Spinal cord (tissue), 10 donors: Measurements from ENCODE around the gene NEURL1B. TPM values are rescaled to one million over a fixed set of nuclear protein-coding genes. Genes with fewer than 3 reads are reported as not detected.
"Not testable (repeated sequence)": the region's sequence is repeated elsewhere in the genome, so short reads cannot be mapped to it uniquely, and the experiment has no call there.

Experiments
- DNase-seq, 6 donors: peaks; one replicate each; pipeline versions ENCODE4 v3.0.0 to v3.0.0-alpha.2; 2013 to 2015; ENCODE audit warnings: low spot score in 6 of 6, low read depth in 4 of 6
- H3K27ac ChIP-seq: one replicate; pipeline ENCODE4 v1.5.1; 2013; ENCODE audit warnings: low read depth, low read length, control low read depth
- H3K27me3 ChIP-seq: one replicate; pipeline ENCODE4 v1.6.1; 2013; ENCODE audit warnings: low read length; ENCODE audit not compliant: control insufficient read depth, insufficient read depth
- H3K36me3 ChIP-seq: one replicate; pipeline ENCODE4 v1.6.1; 2013; ENCODE audit warnings: low read length; ENCODE audit not compliant: control insufficient read depth, insufficient read depth
- H3K4me1 ChIP-seq: one replicate; pipeline ENCODE4 v1.6.1; 2013; ENCODE audit warnings: low read length; ENCODE audit not compliant: control insufficient read depth, insufficient read depth
- H3K4me3 ChIP-seq: one replicate; pipeline ENCODE4 v1.5.1; 2013; ENCODE audit warnings: low read depth, low read length, control low read depth
- H3K9me3 ChIP-seq: one replicate; pipeline ENCODE4 v1.6.1; 2013; ENCODE audit warnings: low read length; ENCODE audit not compliant: control insufficient read depth, insufficient read depth
- WGBS: methylation state at CpG from one replicate; pipeline ENCODE4 v1.1.5; 2013; ENCODE audit warnings: missing lambda C conversion rate; ENCODE audit not compliant: insufficient coverage; 5-methylcytosine and 5-hydroxymethylcytosine counted together
- polyA plus RNA-seq, 2 donors: library from polyadenylated mRNA; unstranded; fragments of 120-200 nt; gene quantifications; one replicate each; pipeline ENCODE4 v1.2.1, GENCODE V29; 2013; ENCODE audit not compliant: insufficient read length in 2 of 2
- total RNA-seq, 2 donors: library from RNA; depleted of rRNA in 1 of 2; stranded (reverse); fragments of 120-200 nt in 1 of 2; fragments of >200 nt in 1 of 2; gene quantifications; one replicate each; pipeline versions ENCODE4 v1.2.3 to v1.2.4, GENCODE V29; 2013 to 2014
- donor health status: healthy.

The NEURL1B gene
- total and polyA plus RNA-seq, 4 donors: 8.5 to 17.4 (median 16.5) TPM

DNA sequence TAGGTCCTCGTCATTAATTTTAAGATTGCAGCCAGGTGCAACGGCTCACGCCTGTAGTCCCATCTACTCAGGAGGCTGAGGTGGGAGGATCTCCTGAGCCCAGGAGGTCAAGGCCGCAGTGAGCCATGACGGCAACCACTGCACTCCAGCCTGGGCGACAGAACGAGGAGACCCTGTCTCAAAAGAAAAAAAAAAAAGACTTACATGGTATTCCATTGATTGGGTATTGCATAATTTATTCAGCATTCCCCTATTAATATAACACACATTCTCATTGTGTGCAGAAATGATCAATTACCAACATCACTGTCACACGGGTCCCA lies 67.1 kb downstream of the NEURL1B start:
- H3K4me3 ChIP-seq: no peak overlapping the region
- 80% methylated on average over 4 of the region's 8 CpGs for WGBS
- H3K27me3 ChIP-seq: no peaks in the 10 kb centered on the region
- DNase-seq: no peak
- peaks cover 10% of the 10 kb centered on the region for H3K4me1 ChIP-seq
- no peaks in the 10 kb centered on the region for H3K9me3 ChIP-seq
- no peaks in the 10 kb centered on the region for H3K36me3 ChIP-seq
- no peak overlapping the region for H3K27ac ChIP-seq

DNA sequence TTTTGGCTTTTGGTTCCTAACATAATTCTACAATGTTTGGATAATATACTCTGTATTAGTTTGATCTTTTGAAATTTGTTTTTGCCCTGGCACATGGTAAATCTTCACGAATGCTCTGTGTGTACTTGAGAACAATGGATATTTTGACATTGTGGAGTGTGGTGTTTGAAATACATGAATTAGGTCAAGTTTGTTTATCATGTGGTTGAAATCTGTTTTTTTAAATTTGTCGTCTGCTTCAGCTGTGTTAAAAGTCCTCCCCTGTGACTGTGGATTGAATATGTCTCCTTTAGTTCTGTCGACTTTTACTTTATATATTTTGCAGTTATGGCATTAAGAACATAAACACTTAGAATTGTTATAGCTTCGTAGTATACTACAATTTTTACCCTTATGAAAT lies 69.6 kb downstream of the NEURL1B start:
- WGBS: 50% methylated on average over 1 of the region's 4 CpGs
- Histone ChIP-seq H3K4me1 (peaks cover 31% of the 10 kb centered on the region), H3K9me3 (no peaks in the 10 kb centered on the region), H3K27me3 (no peaks in the 10 kb centered on the region), H3K4me3 (no peak overlapping the region), H3K36me3 (no peaks in the 10 kb centered on the region), H3K27ac (no peak overlapping the region)
- no peak for DNase-seq

DNA sequence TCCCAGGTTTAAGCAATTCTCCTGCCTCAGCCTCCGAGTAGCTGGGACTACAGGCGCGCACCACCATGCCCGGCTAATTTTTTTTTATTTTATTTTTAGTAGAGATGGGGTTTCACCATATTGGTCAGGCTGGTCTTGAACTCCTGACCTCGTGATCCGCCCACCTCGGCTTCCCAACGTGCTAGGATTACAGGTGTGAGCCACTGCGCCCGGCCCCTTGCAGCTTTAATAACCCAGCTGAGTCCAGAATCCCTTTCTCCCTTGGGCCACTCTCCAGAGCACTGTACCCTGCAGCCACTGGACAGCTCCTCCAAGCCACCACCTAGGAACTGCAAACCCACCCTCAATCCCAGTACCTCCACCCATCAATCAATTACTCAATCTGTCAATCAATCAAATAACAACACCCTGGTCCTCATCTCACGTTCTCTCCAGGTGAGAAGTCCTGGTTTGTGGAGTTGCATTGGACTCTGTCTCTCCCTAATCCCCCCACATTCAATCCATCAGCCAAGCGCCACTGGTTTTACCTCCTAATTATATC lies 70.3 kb downstream of the NEURL1B start:
- not testable (repeated sequence) for DNase-seq, H3K27me3 ChIP-seq, H3K4me3 ChIP-seq, H3K9me3 ChIP-seq, H3K27ac ChIP-seq, H3K36me3 ChIP-seq
- WGBS: 79% methylated on average over 6 of the region's 12 CpGs
- peaks cover 31% of the 10 kb centered on the region for H3K4me1 ChIP-seq

DNA sequence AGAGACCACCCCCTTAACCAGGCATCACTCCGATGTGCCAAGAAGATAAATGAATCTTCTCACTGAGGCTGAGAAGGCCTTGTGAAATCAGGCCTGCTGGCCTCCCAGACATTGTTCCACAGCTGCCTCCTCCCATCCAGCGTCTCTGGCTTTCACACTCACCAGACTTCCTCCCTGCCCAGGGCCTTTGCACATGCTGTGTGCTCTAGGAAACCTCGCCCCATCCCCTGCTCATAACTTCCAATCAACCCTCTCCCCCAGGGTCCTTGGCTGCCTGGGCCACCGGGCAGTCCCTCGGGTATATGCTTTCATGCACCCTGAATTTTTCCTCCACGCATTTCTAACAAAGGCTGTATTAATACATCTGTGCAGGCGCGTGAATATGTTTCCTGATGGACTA lies 71.5 kb downstream of the NEURL1B start:
- no peaks in the 10 kb centered on the region for H3K9me3 ChIP-seq
- H3K4me3 ChIP-seq: no peak overlapping the region
- H3K36me3 ChIP-seq: no peaks in the 10 kb centered on the region
- 74% methylated on average over 6 of the region's 8 CpGs for WGBS
- peaks cover 30% of the 10 kb centered on the region for H3K4me1 ChIP-seq
- DNase-seq: no peak
- H3K27ac ChIP-seq: no peak overlapping the region
- peaks cover 2% of the 10 kb centered on the region for H3K27me3 ChIP-seq

DNA sequence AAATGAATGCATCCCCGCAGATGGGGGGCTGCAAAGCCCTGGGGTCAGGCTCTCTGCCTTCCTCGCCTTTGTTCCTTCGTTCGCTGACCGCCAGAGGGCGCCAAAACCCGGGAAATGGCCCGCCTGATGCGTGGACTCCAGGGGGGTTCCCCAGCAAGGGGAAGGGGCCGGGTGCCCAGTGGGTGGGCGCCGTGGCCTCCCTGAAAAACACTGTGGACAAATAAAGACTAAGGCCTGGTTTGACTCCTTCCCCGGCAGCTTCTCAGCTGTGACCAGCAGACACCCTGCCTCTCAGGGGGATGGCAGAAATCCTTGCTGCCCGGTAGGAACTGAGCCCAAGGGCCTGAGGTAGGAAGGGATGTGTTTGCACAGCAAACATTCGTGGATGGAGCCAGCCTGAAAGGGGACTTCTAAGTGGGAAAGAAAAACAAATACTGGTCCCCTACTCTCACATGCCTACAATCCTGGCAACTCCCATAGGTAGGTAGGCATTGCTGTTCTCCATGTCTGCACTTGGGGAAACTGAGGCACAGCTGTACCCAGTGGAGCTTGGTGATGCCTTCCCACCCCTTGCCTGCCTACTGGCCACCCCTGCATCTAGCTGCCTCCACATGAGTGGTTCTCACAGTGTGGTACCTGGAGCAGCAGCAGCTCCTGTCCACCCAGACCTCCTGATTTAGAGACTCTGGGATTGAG lies 72.2 kb downstream of the NEURL1B start:
- H3K36me3 ChIP-seq: no peaks in the 10 kb centered on the region
- H3K27ac ChIP-seq: no peak overlapping the region
- DNase-seq: peak in 4 of 6 donors; percentile 27 to 84 (median 57)
- no peaks in the 10 kb centered on the region for H3K9me3 ChIP-seq
- peaks cover 2% of the 10 kb centered on the region for H3K27me3 ChIP-seq
- H3K4me1 ChIP-seq: peaks cover 30% of the 10 kb centered on the region
- 2% methylated on average over 13 of the region's 15 CpGs for WGBS
- no peak overlapping the region for H3K4me3 ChIP-seq

DNA sequence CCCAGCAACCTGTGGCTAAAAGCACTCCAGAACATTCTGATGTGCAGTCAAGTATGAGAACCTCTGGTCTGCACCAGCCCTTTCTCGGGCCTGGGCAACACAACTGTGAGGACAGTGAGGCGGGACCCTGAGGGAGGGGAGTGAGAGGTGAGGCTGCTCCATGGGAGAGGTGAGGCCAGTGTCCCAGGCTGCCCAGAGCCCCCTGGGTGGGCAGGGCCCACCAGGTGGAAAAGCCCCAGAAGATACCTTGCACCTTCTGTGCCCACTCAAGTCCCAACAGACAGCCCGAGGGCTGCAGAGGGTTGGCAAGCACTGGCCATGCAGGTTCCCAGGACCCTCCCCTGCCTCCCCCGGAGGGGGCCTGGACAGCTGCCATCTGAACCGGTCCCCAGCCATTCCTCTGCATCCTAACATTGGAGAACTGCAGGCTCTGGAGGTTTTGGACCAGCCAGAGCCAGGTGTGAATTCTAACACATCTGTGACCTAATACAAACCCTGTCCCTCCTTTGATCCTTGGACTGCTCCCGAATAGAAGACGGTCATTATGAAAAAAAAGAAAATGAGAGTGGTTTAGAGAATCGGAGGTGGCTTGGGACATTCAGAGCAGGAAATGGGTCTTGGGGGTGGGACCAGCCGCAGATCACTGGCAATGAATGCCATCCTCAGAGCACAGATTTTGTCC lies 72.9 kb downstream of the NEURL1B start:
- Histone ChIP-seq H3K27me3 (peaks cover 2% of the 10 kb centered on the region), H3K36me3 (no peaks in the 10 kb centered on the region), H3K4me3 (no peak overlapping the region), H3K4me1 (peaks cover 30% of the 10 kb centered on the region), H3K9me3 (no peaks in the 10 kb centered on the region), H3K27ac (no peak overlapping the region)
- WGBS: 67% methylated on average over 7 of the region's 9 CpGs
- DNase-seq: no peak

DNA sequence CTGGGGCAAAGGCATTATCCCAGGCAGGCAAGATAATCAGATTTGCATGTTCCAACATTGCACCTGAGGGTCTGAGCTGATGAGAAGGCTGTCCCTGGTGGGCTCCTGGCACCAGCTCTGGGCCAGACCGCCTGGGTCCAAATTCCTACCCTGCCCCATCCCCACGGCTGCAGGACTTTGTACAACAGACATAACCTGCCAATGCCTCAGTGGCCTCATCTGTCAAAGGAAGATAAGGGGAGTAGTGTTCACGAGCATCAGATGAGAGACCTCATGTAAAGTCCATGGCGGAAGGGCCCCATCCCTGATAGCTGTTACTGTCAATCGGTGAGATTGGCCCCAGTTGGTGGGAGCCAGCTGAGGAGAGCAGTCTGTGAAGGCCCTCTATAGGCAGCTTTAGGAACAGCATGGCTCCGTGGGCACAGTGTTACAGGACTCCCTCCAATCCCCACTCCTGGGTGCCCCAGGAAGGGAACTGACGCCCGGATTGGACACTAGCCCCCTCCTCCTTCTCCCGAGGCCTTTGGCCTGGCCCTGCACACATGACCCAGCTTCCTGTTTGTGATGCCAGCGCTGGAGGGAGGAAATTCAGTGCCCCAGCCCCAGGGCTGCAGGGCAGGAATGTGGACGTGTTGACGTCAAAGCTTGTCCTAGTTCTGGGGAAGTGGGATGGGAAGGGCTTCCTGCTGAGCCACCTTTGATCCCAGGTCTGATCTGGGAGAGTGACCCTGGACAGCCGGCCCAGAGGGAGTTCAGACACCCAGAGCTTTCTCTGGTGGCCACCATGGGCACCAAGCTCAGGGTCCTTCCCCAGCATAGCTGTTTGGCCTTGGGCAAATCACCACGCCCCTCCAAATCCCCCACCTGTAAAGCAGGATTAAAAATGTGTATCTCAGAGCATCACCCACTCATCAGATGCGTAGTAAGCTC lies 73.7 kb downstream of the NEURL1B start:
- WGBS: 46% methylated on average over 9 of the region's 15 CpGs
- Histone ChIP-seq H3K27ac (no peak overlapping the region), H3K27me3 (peaks cover 2% of the 10 kb centered on the region), H3K4me3 (no peak overlapping the region), H3K36me3 (no peaks in the 10 kb centered on the region), H3K9me3 (no peaks in the 10 kb centered on the region), H3K4me1 (peaks cover 30% of the 10 kb centered on the region)
- DNase-seq: peak in 2 of 6 donors; percentile 65 to 77

DNA sequence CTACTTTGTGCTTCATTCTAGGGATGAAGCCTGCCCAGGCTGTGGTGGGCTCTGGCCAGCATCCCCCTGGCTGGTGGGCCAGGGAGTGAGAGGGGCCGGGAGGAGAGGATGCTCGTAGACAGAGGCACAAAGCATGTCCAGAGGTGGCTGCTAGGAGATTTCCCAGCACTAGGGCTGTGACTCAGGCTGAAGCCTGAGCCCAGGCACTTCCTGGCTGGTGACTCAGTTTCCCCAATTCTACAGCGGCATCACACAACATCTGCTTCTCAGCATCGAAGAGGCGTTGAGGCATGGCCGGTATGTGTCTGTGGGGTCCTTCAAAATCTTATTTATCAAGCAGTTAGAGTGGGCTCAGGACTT lies 74.3 kb downstream of the NEURL1B start:
- WGBS: 85% methylated on average over 3 of the region's 6 CpGs
- Histone ChIP-seq H3K4me1 (peaks cover 30% of the 10 kb centered on the region), H3K27me3 (peaks cover 2% of the 10 kb centered on the region), H3K36me3 (no peaks in the 10 kb centered on the region), H3K4me3 (no peak overlapping the region), H3K27ac (no peak overlapping the region), H3K9me3 (no peaks in the 10 kb centered on the region)
- no peak for DNase-seq

DNA sequence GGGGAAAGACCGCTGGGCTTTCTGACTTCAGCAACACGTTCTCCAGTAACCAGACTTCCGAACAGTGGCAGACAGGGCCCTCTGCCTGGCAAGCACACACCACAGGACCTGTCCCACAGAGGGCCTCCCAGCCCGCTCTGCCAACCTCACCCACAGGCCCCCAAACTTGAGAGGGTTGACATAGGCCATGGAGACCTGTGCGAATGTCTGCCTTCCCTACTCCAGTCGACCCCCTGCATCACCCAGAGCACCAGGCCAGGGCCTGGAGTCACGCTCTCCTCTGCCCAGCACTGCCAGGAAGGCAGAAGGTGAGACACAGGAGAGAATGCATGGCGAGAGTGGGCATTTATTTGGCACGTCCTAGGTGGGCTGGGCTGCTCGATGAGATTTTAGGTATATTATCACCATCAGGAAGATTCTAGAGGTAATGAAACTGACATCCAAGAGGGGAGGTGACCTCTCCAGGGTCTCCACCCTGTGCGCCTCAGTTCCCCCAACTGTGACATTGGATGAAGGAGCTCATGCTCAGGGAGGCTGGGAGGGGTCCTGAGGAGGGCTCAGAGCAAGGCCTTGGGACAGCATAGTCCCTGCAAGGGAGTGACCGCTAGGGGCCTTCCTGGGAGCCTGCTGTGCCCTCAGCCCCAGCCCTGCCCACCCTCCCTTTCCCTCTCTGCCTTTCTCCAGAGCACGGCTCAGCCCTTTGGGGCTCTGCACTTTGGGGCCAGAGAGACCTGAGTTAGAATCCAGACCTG lies 75.0 kb downstream of the NEURL1B start:
- Histone ChIP-seq H3K27me3 (peaks cover 2% of the 10 kb centered on the region), H3K4me3 (no peak overlapping the region), H3K36me3 (no peaks in the 10 kb centered on the region), H3K4me1 (peaks cover 30% of the 10 kb centered on the region), H3K27ac (no peak overlapping the region), H3K9me3 (no peaks in the 10 kb centered on the region)
- no peak for DNase-seq
- WGBS: 84% methylated on average over 11 of the region's 13 CpGs
